Measurements from ENCODE around the gene TSC22D3.
A peak's percentile ranks its signal among the peaks of the same experiment; 100 is the strongest.

Gene TSC22D3

GRCh38 chrX:107686792-107687191, 88.8 kb downstream of the TSC22D3 start:
- H3K27ac ChIP-seq = no peak overlapping the region
- TF ChIP-seq CTCF (conservative IDR thresholded peaks at IDR 0.05) (no peak), ZFX (IDR thresholded peaks at IDR 0.05) (no peak)

- H3K27ac ChIP-seq = peak overlapping the region; percentile 82
- TF ChIP-seq CTCF (conservative IDR thresholded peaks at IDR 0.05) = no peak
- TF ChIP-seq ZFX (IDR thresholded peaks at IDR 0.05) = no peak
These were observed 89.6 kb downstream of the TSC22D3 start for GRCh38 chrX:107686026-107686425.

DNA sequence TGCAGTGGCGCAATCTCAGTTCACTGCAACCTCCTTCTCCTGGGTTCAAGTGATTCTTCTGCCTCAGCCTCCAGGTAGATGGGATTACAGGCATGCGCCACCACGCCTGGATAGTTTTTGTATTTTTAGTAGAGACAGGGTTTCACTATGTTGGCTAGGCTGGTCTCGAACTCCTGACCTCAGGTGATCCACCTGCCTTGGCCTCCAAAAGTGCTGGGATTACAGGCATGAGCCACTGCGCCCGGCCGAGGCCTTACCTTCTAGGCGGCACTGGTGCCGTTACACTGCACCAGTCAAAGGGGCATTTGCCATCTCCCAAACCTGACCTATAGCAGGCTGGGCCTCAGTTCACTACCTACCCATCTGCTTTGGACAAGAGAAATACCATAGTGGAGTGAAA, 90.0 kb downstream of the TSC22D3 start:
- H3K27ac ChIP-seq = peak overlapping the region; percentile 82

- peak overlapping the region; percentile 82 for H3K27ac ChIP-seq
- no peak for TF ChIP-seq ZFX (IDR thresholded peaks at IDR 0.05)
- TF ChIP-seq CTCF (conservative IDR thresholded peaks at IDR 0.05) = no peak
These were observed 90.6 kb downstream of the TSC22D3 start for GRCh38 chrX:107684956-107685385.

- no peak for TF ChIP-seq ZFX (IDR thresholded peaks at IDR 0.05)
- no peak for TF ChIP-seq CTCF (conservative IDR thresholded peaks at IDR 0.05)
- peak overlapping the region; percentile 82 for H3K27ac ChIP-seq
These were observed 91.7 kb downstream of the TSC22D3 start for GRCh38 chrX:107683931-107684330.

- H3K27ac ChIP-seq = peak overlapping the region; percentile 82
- TF ChIP-seq ZFX (IDR thresholded peaks at IDR 0.05) = no peak
These were observed 92.3 kb downstream of the TSC22D3 start for GRCh38 chrX:107683124-107683895.

GRCh38 chrX:107682256-107682655, 93.3 kb downstream of the TSC22D3 start:
- TF ChIP-seq ZFX (IDR thresholded peaks at IDR 0.05) (no peak), CTCF (conservative IDR thresholded peaks at IDR 0.05) (no peak)
- H3K27ac ChIP-seq = peak overlapping the region; percentile 82

- no peak for TF ChIP-seq CTCF (conservative IDR thresholded peaks at IDR 0.05)
- TF ChIP-seq ZFX (IDR thresholded peaks at IDR 0.05) = no peak
- H3K27ac ChIP-seq = peak overlapping the region; percentile 96; the same call in 1 of the 2 replicates
These were observed 96.4 kb downstream of the TSC22D3 start for GRCh38 chrX:107678957-107679740.
